ENCODE measurements around the gene UBE2E2. TPM values are rescaled to one million over a fixed set of nuclear protein-coding genes. Genes with fewer than 3 reads are reported as not detected.

The UBE2E2 gene
- total and polyA plus RNA-seq, 2 experiments from 2014 or later: 140 to 246 TPM

DNA sequence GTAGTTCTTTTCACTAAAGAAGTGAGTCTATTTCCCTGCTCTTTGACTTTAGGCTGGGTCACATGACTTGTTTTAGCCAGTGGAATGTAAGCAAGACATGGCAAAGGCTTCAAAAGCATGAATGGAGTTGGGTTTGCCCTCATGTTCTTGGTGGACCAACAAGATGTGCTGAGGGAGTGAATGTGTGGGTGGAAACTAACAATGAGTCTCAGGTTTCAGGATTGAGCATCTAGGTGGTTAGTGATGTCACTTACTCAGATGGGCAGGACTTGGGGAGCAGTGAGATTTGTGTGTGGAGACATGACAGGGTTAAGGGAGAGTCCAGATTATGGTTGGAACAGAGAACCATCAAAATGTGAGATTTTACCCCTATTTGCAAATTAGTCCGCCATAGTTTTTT lies 421.2 kb downstream of the UBE2E2 start:
- no peak overlapping the region for H3K27ac ChIP-seq
- DNase-seq (ENCODE audit: low read depth in 1 of 2, low spot score in 1 of 2): no peak
- no peaks in the 10 kb centered on the region for H3K4me1 ChIP-seq (ENCODE audit: low read depth)
- H3K9me3 ChIP-seq (ENCODE audit: low read depth): no peaks in the 10 kb centered on the region
- no peaks in the 10 kb centered on the region for H3K36me3 ChIP-seq
- H3K4me3 ChIP-seq: no peak overlapping the region
- TF ChIP-seq, protein P1, sequence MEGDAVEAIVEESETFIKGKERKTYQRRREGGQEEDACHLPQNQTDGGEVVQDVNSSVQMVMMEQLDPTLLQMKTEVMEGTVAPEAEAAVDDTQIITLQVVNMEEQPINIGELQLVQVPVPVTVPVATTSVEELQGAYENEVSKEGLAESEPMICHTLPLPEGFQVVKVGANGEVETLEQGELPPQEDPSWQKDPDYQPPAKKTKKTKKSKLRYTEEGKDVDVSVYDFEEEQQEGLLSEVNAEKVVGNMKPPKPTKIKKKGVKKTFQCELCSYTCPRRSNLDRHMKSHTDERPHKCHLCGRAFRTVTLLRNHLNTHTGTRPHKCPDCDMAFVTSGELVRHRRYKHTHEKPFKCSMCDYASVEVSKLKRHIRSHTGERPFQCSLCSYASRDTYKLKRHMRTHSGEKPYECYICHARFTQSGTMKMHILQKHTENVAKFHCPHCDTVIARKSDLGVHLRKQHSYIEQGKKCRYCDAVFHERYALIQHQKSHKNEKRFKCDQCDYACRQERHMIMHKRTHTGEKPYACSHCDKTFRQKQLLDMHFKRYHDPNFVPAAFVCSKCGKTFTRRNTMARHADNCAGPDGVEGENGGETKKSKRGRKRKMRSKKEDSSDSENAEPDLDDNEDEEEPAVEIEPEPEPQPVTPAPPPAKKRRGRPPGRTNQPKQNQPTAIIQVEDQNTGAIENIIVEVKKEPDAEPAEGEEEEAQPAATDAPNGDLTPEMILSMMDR (IDR thresholded peaks at IDR 0.05; ENCODE audit: low read depth, low read length): no peak
- no peaks in the 10 kb centered on the region for H3K27me3 ChIP-seq

DNA sequence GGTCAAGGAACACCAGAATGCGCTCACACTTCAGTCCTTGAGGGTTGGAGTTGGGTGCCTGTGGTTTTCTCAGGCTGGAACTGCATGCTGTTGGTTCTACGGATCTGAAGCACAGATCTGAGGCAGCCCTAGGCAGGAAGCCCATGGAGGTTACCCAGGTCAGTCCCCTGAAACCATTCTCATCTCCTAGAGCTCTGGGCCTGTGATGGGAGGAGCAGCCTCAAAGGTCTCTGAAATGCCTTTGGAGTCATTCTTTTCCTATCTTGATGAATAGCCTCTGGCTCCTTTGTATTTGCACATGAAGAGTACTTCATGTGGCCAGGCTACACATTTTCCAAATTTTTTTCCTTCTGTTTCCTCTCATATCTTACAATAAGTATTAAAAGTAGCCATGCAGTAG lies 423.3 kb downstream of the UBE2E2 start:
- Histone ChIP-seq H3K27ac (no peak overlapping the region), H3K4me1 (ENCODE audit: low read depth) (no peaks in the 10 kb centered on the region), H3K36me3 (no peaks in the 10 kb centered on the region), H3K9me3 (ENCODE audit: low read depth) (no peaks in the 10 kb centered on the region), H3K27me3 (no peaks in the 10 kb centered on the region), H3K4me3 (no peak overlapping the region)
- TF ChIP-seq, protein P1 (IDR thresholded peaks at IDR 0.05; ENCODE audit: low read depth, low read length): no peak
- no peak for DNase-seq (ENCODE audit: low read depth in 1 of 2, low spot score in 1 of 2)

DNA sequence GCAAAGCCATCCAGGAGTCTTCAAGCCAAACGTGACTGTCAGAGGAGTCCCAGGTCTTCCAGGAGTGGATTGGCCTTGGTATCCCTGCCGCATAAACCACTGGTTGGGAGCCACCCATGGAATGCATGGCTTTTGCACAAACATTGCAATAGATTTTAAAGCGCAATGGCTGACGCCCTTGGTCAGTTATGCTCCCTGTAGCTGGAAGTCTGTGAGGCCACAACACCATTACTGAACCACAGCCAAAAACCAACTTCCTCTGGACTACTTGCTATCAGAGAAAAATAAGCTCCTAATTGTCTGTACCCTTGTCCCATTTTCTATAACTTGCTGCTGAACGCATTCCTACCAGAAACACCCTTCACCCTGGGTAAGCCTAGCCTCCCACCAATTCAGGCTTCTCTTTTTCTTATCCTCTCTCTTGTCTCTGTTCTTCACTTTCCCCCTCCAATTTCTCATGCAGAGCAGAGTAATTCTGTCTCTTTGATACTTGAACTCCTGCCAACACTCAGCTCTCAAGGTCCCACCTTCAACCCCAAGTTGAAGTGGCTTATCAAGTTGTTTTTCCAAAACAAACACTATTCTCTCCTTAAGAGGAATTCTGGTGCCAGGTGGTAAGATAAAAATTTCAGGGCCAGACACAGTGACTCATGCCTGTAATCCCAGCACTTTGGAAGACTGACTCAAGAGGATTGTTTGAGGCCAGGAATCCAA lies 426.2 kb downstream of the UBE2E2 start:
- H3K36me3 ChIP-seq: no peaks in the 10 kb centered on the region
- no peaks in the 10 kb centered on the region for H3K9me3 ChIP-seq (ENCODE audit: low read depth)
- H3K4me1 ChIP-seq (ENCODE audit: low read depth): no peaks in the 10 kb centered on the region
- no peaks in the 10 kb centered on the region for H3K27me3 ChIP-seq
- no peak overlapping the region for H3K4me3 ChIP-seq
- DNase-seq (ENCODE audit: low read depth in 1 of 2, low spot score in 1 of 2): peak; percentile 36 to 82
- H3K27ac ChIP-seq: no peak overlapping the region
- TF ChIP-seq, protein P1 (IDR thresholded peaks at IDR 0.05; ENCODE audit: low read depth, low read length): no peak

DNA sequence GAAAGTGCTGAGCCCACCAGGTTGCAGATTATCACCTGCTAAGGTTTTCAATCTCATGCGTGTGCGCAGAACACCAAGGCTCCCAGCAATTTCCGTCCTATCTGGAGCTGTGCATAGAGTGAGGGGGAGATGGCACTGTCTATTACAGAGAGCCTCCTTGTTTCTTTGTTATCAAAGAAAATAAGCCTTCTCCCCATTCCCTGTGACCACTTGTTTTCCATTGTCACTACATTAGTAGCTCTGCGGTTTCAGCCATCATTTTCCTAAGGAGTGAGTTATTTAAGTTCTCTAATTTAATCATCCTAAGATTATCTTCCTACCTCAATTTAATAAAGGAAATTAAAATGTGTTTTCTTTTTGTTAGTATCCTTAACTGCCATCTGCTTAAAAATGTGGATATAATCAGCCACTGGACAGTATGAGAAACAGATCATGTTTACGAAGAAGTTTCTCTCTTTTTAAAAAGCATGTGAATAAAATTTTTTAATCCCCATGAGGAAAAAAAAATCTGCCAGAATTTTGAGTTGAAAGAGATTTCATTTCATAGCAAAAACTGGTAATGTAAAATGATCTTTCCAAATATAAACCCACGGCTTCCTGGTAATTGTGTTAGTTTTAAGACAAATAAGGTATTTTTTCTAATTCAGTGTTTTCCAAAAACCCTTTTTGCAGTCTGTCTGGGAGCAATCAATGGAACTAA lies 430.3 kb downstream of the UBE2E2 start:
- DNase-seq (ENCODE audit: low read depth in 1 of 2, low spot score in 1 of 2): no peak
- H3K4me1 ChIP-seq (ENCODE audit: low read depth): no peaks in the 10 kb centered on the region
- no peak overlapping the region for H3K4me3 ChIP-seq
- H3K9me3 ChIP-seq (ENCODE audit: low read depth): no peaks in the 10 kb centered on the region
- no peaks in the 10 kb centered on the region for H3K27me3 ChIP-seq
- TF ChIP-seq, protein P1 (IDR thresholded peaks at IDR 0.05; ENCODE audit: low read depth, low read length): no peak
- H3K27ac ChIP-seq: no peak overlapping the region
- H3K36me3 ChIP-seq: no peaks in the 10 kb centered on the region

DNA sequence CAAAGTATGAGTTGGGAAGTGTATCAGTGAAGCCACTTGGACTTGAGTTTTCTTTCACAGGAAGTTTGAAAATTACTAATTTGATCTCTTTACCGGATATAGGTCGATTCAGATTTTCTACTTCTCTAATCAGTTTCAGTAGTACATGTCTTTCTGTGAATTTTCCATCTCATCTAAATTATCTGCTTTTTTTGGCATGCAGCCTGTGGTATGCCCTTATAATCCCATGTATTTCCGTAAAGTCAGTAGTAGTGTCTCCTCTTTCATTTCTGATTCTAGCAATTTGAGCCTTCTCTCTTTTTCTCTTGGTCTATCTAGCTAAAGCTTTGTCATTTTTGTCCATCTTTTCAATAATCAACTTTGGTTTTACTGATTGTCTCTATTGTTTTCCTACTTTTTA lies 434.2 kb downstream of the UBE2E2 start:
- Histone ChIP-seq H3K27ac (no peak overlapping the region), H3K4me1 (ENCODE audit: low read depth) (no peaks in the 10 kb centered on the region), H3K4me3 (no peak overlapping the region), H3K27me3 (no peaks in the 10 kb centered on the region), H3K36me3 (no peaks in the 10 kb centered on the region), H3K9me3 (ENCODE audit: low read depth) (no peaks in the 10 kb centered on the region)
- TF ChIP-seq, protein P1 (IDR thresholded peaks at IDR 0.05; ENCODE audit: low read depth, low read length): no peak
- DNase-seq (ENCODE audit: low read depth in 1 of 2, low spot score in 1 of 2): no peak
